Vagina (tissue), 2 donors: ENCODE measurements around the gene TCF20.

Experiments used
- CTCF ChIP-seq, 3 experiments: fragments of 450-650 bp in 2 of 3; fragments of 200-600 bp in 1 of 3; sonication (generic) in 1 of 3; IDR thresholded peaks; one replicate each; pipeline ENCODE4 v1.5.1; 2017 to 2019; ENCODE audit warnings: antibody characterized with exemption in 3 of 3, mild to moderate bottlenecking in 2 of 3, moderate library complexity in 2 of 3
- POLR2A ChIP-seq, 2 donors: fragments of 450-650 bp; IDR thresholded peaks; one replicate each; pipeline ENCODE4 v1.6.1; 2017; ENCODE audit warnings: antibody characterized with exemption in 2 of 2, mild to moderate bottlenecking in 2 of 2, moderate library complexity in 2 of 2

- TF ChIP-seq POLR2A (IDR thresholded peaks at IDR 0.05) = no peak
- no peak for TF ChIP-seq CTCF (IDR thresholded peaks at IDR 0.05)
These were observed 22.9 kb downstream of the TCF20 start for GRCh38 chr22:42247596-42247995.
